Heart right ventricle (tissue), 16 donors: ENCODE measurements around the gene RASSF7. TPM values are rescaled to one million over a fixed set of nuclear protein-coding genes. Genes with fewer than 3 reads are reported as not detected.
A peak's percentile ranks its signal among the peaks of the same experiment; 100 is the strongest.

Source experiments
- ATAC-seq, 8 donors: fragments of 200-7000 bp; cut with Tn5 transposase; one replicate each; pipeline ENCODE4 v1.9.1; 2020; ENCODE audit warnings: mild to moderate bottlenecking in 8 of 8, moderate library complexity in 8 of 8, moderate number of reproducible peaks in 1 of 8
- DNase-seq, 2 donors: peaks; one replicate each; pipeline ENCODE4 v3.0.0-alpha.2; 2020
- H3K27ac ChIP-seq, 10 donors: fragments of 200-600 bp; sonication (generic) in 2 of 10; one replicate each; pipeline versions ENCODE4 v1.5.0 to v1.8.0; 2020 to 2022; ENCODE audit warnings: mild to moderate bottlenecking in 3 of 10
- H3K27me3 ChIP-seq, 7 donors: fragments of 200-600 bp; one replicate each; pipeline ENCODE4 v1.8.0; 2021 to 2022; ENCODE audit warnings: mild to moderate bottlenecking in 2 of 7
- H3K36me3 ChIP-seq, 9 donors: fragments of 200-600 bp; sonication (generic) in 1 of 9; one replicate each; pipeline versions ENCODE4 v1.5.0 to v1.8.0; 2020 to 2022; ENCODE audit warnings: mild to moderate bottlenecking in 2 of 9
- H3K4me1 ChIP-seq, 9 donors: fragments of 200-600 bp; sonication (generic) in 1 of 9; one replicate each; pipeline versions ENCODE4 v1.5.0 to v1.8.0; 2020 to 2022; ENCODE audit warnings: mild to moderate bottlenecking in 4 of 9
- H3K4me3 ChIP-seq, 10 donors: fragments of 200-600 bp; sonication (generic) in 2 of 10; one replicate each; pipeline versions ENCODE4 v1.5.0 to v1.8.0; 2020 to 2022; ENCODE audit warnings: mild to moderate bottlenecking in 7 of 10, moderate library complexity in 2 of 10
- H3K9me3 ChIP-seq, 11 donors: fragments of 200-600 bp in 10 of 11; sonication (generic) in 2 of 11; one replicate each; pipeline versions ENCODE4 v1.5.0 to v1.8.0; 2013 to 2022; ENCODE audit warnings: mild to moderate bottlenecking in 2 of 11, control low read depth in 1 of 11, moderate library complexity in 1 of 11
- WGBS, 2 donors: extraction: QIAGEN DNeasy Blood & Tissue Kit; methylation state at CpG; one replicate each; pipeline ENCODE4 v1.1.7; 2013; ENCODE audit warnings: inconsistent platforms in 1 of 2; 5-methylcytosine and 5-hydroxymethylcytosine counted together
- intact Hi-C, 10 donors: fragments of 100-400 bp; cut with DNase I; formaldehyde crosslinking; loops; one replicate each; pipeline versions ENCODE4 v1.11.1 to v1.14.2; 2022
- polyA plus RNA-seq, 2 donors: library from polyadenylated mRNA; stranded (reverse); fragments of 200-250 nt; gene quantifications; one replicate each; pipeline ENCODE4 v1.2.3, GENCODE V29; 2013
- total RNA-seq, 10 donors: library from RNA; stranded (reverse); fragmentation: NEBNext Ultra II Directional in 3 of 10; extraction: Animal tissue kit (Norgen Biotek cat#: 25700) in 3 of 10; gene quantifications; one replicate each; pipeline versions ENCODE4 v1.2.1 to v1.2.4, GENCODE V29; 2021 to 2023
- TF ChIP-seq, protein P1 (sequence below), 9 donors: fragments of 200-600 bp; sonication (generic) in 2 of 9; IDR thresholded peaks; one replicate each; pipeline versions ENCODE4 v1.5.0 to v1.8.0; 2021 to 2022; ENCODE audit warnings: antibody characterized with exemption in 9 of 9, mild to moderate bottlenecking in 5 of 9, moderate library complexity in 1 of 9
- donor health status: Arrhythmogenic right ventricular cardiomyopathy.
- donor health status: ischemic (EF 13 %, LVEDD 7.1; RV severe dilation, severe dysfunction).
- donor health status: healthy with polysubstance abuse.
- donor health status: DM: no; HTN: yes; CAD: no.
- donor health status: DM: no; HTN: no; CAD: no.
- donor health status: ischemic (EF 25% LVEDD 6.9; RV normal size, moderate dysfunction).
- donor health status: ischemic (EF 25% LVEDD 5.7; RV mildly dilated, moderate dysfunction).
- donor health status: healthy.
- donor health status: DM: yes; HTN: yes; CAD: no.
- donor health status: Ischemic cardiomyopathy.
- donor health status: ischemic (EF 35%, LVEDD 5.7; RV mildly dilated, moderate dysfunction).
- donor health status: nonischemic (EF 11% LVEDD 7.7; RV severe dilation, severe dysfunction).
- donor health status: DM: yes; HTN: yes; CAD: no.
- donor health status: PGD.
- donor health status: ischemic (EF 29% LVEDD 5.4; RV normal size, mild dysfunction).
- donor health status: nonischemic (EF 23%, LVEDD 6.1; RV moderate dilation, normal function).

Gene RASSF7
- total and polyA plus RNA-seq, 12 donors: 0.96 to 14.2 (median 2.3) TPM

DNA sequence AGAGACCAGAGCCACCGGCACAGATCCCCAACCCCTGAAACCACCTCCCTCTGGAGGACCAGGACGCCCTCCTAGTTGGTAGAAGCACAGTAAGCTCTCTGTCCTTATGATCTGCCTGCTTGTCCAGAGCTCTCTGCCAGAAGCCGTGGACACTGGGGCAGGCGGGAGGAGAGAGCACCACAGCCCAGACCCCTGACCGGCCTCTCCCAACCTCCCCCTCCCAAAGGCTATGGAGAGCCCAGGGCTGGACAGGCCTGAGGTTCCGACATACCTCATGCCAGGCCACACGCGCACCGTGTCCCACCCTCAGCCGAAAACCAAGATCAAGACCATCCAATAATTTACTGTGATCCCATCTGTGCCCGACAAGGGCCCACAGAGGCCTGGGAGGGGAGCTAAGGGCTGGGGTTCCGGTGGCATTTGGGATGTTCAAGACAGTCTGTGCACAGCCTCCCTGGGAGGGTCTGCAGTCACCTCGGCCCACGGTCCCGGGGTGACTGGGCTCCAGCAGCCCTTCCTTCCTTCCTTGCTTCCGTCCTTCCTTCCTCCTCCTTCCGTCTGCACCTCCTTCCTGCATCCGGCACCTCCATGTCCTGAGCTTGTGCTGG is 28.7 kb upstream of the RASSF7 start:
- TF ChIP-seq, protein P1, sequence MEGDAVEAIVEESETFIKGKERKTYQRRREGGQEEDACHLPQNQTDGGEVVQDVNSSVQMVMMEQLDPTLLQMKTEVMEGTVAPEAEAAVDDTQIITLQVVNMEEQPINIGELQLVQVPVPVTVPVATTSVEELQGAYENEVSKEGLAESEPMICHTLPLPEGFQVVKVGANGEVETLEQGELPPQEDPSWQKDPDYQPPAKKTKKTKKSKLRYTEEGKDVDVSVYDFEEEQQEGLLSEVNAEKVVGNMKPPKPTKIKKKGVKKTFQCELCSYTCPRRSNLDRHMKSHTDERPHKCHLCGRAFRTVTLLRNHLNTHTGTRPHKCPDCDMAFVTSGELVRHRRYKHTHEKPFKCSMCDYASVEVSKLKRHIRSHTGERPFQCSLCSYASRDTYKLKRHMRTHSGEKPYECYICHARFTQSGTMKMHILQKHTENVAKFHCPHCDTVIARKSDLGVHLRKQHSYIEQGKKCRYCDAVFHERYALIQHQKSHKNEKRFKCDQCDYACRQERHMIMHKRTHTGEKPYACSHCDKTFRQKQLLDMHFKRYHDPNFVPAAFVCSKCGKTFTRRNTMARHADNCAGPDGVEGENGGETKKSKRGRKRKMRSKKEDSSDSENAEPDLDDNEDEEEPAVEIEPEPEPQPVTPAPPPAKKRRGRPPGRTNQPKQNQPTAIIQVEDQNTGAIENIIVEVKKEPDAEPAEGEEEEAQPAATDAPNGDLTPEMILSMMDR (IDR thresholded peaks at IDR 0.05): no peak
- DNase-seq: no peak
- WGBS, 2 donors: 83 to 85% methylated on average over 18 of the region's 18 CpGs
- ATAC-seq: no peak
- H3K4me3 ChIP-seq: no peak overlapping the region
- intact Hi-C loops: loop anchor here in 1 of 10 donors (10.0 kb wide), 1 partner anchor 93 kb away; the partner anchor contains the start of genes CDHR5 and SCT
- H3K27me3 ChIP-seq: peaks cover 0 to 11% (median 5%) of the 10 kb centered on the region in 7 donors
- peaks cover 10 to 44% (median 32%) of the 10 kb centered on the region in 9 donors for H3K4me1 ChIP-seq
- peaks cover 0 to 38% (median 16%) of the 10 kb centered on the region in 9 donors for H3K36me3 ChIP-seq
- no peaks in the 10 kb centered on the region for H3K9me3 ChIP-seq
- no peak overlapping the region for H3K27ac ChIP-seq

- H3K27ac ChIP-seq: no peak overlapping the region
- no peak for ATAC-seq
- H3K36me3 ChIP-seq: peaks cover 0 to 38% (median 16%) of the 10 kb centered on the region in 9 donors
- TF ChIP-seq, protein P1 (IDR thresholded peaks at IDR 0.05): no peak
- H3K4me3 ChIP-seq: no peak overlapping the region
- peaks cover 0 to 16% (median 10%) of the 10 kb centered on the region in 7 donors for H3K27me3 ChIP-seq
- intact Hi-C loops: loop anchor here in 1 of 10 donors (10.0 kb wide), 1 partner anchor 92 kb away; the partner anchor contains the start of genes CDHR5 and SCT
- H3K4me1 ChIP-seq: peaks cover 15 to 49% (median 37%) of the 10 kb centered on the region in 9 donors
- no peaks in the 10 kb centered on the region for H3K9me3 ChIP-seq
- no peak for DNase-seq
- 76 to 79% methylated on average over 21 to 23 of the region's 23 CpGs for WGBS, 2 donors
Observed at GRCh38 chr11:532527-532985, 28.2 kb upstream of the RASSF7 start.

DNA sequence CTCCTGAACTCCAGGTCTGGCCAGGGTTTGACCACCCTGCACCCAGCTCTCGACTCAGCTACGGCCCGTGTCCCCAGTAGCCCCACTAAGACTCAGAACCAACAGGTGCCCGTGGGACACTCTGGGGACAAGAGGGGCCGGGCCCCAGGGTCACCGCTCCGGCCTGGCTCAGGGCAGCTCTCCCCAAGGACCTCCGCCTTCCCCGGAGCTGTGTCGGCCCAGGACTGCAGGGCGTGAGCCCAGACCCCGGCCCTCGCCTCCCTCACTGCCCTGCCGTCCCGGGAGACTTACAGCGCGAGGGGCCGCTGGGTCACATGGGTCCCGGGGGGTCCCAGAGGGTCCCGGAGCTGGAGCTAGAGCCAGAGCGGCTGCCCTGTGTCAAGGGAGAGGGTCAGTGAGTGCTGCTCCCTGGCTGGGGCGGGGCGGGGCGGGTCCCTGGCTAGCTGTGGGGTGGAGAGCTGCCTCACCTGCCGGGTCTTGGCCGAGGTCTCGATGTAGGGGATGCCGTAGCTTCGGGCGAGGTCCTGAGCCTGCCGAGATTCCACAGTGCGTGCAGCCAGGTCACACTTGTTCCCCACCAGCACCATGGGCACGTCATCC is 27.7 kb upstream of the RASSF7 start:
- H3K36me3 ChIP-seq: peaks cover 0 to 38% (median 16%) of the 10 kb centered on the region in 9 donors
- no peak overlapping the region for H3K27ac ChIP-seq
- WGBS, 2 donors: 93 to 94% methylated on average over 31 to 33 of the region's 33 CpGs
- intact Hi-C loops: loop anchor here in 1 of 10 donors (10.0 kb wide), 1 partner anchor 92 kb away; the partner anchor contains the start of genes CDHR5 and SCT
- TF ChIP-seq, protein P1 (IDR thresholded peaks at IDR 0.05): no peak
- H3K27me3 ChIP-seq: peaks cover 0 to 22% (median 14%) of the 10 kb centered on the region in 7 donors
- ATAC-seq: no peak
- H3K9me3 ChIP-seq: no peaks in the 10 kb centered on the region
- DNase-seq: no peak
- H3K4me3 ChIP-seq: no peak overlapping the region
- peaks cover 15 to 51% (median 39%) of the 10 kb centered on the region in 9 donors for H3K4me1 ChIP-seq

DNA sequence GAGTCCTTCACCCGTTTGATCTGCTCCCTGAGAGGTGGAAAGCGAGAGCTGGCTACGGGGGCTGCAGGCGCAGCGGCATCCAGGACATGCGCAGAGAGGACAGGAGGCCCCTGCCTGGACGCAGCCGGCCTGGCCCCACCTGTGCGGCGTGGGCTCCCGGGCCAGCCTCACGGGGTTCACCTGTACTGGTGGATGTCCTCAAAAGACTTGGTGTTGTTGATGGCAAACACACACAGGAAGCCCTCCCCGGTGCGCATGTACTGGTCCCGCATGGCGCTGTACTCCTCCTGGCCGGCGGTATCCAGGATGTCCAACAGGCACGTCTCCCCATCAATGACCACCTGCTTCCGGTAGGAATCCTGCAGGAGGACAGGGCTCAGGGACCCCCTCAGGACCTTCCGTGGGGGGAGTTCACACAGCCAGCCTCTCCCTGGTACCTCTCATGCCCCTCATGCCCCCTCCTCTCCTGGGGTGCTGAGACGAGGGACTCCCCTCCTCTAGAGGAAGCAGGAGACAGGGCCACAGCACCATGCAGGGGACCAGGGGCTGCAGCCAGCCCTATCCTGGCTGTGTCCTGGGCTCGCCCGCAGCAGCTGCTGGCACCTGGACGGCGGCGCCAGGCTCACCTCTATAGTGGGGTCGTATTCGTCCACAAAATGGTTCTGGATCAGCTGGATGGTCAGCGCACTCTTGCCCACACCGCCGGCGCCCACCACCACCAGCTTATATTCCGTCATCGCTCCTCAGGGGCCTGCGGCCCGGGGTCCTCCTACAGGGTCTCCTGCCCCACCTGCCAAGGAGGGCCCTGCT is 27.0 kb upstream of the RASSF7 start:
- H3K9me3 ChIP-seq: no peaks in the 10 kb centered on the region
- TF ChIP-seq, protein P1 (IDR thresholded peaks at IDR 0.05): no peak
- H3K4me1 ChIP-seq: peaks cover 15 to 51% (median 39%) of the 10 kb centered on the region in 9 donors
- 91 to 92% methylated on average over 37 of the region's 37 CpGs for WGBS, 2 donors
- peak overlapping the region in 4 of 10 donors; percentile 59 to 78 (median 76) for H3K27ac ChIP-seq
- peaks cover 0 to 25% (median 14%) of the 10 kb centered on the region in 7 donors for H3K27me3 ChIP-seq
- peak overlapping the region in 9 of 10 donors; percentile 64 to 95 (median 86) for H3K4me3 ChIP-seq
- intact Hi-C loops: loop anchor here in 1 of 10 donors (2.0 to 10.0 kb wide), 2 partner anchors 27 to 91 kb away; partner anchors contain the start of genes CDHR5, RNH1 and SCT
- ATAC-seq: no peak
- H3K36me3 ChIP-seq: peaks cover 0 to 38% (median 16%) of the 10 kb centered on the region in 9 donors
- DNase-seq: no peak
